Stimulated activated CD4-positive, alpha-beta T cell treated with anti-CD3 and anti-CD28 coated beads, Interleukin-2, amount 100 ng/mL, for 48 hours (primary cell): ENCODE measurements around the gene CSNK1G2.

Source experiments
- DNase-seq, 2 donors: peaks; one replicate each; pipeline ENCODE4 v3.0.0-alpha.2; 2020

Gene CSNK1G2

DNA sequence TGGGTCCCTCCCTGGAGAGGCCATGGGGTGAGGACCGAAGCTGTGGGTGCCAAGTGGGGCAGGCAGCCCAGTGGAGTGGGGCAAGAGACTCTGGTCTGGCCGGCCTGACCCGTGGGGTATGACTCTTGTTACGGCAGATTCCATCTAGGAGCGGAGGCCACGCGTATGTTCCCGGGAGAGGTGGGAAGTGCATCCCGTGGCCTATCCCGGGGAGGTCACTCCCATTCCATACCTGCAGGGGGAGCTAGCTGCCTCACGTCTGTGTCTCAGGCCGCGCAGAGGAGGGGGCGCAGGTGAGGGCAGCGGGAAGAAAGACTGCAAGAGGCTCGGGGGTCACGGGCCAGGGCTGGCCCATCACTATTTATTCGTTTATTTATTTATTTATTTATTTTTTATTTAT lies 4.9 kb downstream of the CSNK1G2 start:
- DNase-seq: no peak

DNA sequence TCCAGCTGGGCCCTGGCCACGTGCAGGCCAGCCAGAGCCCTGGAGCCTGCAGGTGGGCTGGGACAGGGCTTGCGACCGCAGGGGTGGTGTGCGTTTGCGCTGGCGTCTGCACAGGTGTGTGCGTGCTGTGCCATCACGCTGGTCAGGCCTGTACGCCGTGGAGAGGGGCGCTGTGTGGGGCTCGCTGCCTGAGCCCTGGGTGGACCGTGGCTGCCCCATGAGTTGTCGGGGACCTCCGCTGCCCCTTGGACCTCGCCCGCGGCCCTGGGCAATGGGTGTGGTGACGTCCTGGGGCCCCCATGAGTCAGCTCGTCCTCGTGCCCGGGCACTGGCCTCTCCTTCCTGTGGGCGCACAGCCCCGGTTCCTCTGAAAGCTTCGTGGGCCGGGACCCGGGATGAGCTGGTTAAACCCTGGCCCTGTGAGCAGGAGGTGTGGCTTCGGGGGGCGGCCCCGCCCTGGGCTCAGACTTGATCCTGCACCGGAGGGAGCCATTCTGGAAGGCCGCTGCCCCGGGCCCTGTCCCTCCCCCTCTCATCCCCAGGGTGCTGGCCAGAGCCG lies 6.8 kb downstream of the CSNK1G2 start:
- DNase-seq: no peak

DNA sequence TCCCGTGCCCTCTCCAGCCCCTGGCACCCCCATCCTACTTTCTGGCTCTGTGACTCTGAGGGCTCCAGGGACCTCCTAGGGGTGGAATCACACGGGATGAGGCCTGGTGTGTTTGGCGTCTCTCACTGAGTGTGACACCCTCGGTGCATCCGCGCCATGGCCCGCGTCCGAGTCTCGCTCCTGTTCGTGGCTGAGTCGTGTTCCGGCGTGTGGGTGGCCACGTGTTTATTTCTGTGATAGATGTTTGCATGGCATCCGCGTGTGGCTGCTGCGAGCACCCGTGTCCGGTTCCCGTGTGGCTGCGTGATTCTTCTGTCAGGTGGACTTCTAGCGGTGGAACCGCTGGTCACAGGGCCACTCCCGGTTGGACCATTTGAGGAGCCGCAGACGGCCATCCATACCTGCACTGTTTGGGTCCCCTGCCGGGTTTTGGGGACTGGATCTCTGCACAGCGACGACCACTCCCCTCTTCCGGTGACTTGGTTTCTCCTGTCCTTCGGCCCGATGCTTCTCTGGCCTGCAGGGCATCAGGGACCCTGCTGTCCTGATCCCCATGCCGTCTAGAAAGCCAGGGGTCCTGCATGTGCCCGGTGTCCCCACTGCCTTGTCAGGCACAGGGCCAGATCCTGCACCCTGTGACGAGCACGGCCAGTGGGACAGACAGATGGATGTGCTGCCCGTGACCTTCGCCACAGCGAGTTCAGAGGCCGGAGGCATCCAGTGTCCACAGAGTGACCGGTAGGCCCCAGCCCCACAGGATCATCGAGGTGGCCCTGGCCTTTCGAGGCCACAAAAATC lies 8.5 kb downstream of the CSNK1G2 start:
- DNase-seq: no peak

DNA sequence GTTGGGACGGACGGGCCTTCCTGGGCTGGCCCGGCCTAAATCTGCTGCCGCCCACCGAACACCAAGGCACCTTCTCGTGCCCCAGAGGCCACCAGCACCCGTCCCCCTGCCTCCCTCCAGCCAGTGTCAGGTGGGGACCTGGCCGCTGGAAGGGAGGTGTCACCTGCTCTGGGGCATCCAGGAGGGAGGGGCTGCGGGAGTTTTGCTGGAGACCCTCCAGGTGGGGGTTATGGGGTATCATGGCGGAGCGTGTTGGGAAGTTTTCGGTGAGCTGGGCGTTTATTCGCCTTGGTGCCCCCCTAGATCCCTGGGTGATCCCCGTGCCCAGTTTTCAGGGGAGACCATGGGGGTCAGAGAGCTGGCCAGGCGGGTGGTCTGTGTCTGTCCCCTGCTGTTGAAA lies 9.7 kb downstream of the CSNK1G2 start:
- DNase-seq: no peak

DNA sequence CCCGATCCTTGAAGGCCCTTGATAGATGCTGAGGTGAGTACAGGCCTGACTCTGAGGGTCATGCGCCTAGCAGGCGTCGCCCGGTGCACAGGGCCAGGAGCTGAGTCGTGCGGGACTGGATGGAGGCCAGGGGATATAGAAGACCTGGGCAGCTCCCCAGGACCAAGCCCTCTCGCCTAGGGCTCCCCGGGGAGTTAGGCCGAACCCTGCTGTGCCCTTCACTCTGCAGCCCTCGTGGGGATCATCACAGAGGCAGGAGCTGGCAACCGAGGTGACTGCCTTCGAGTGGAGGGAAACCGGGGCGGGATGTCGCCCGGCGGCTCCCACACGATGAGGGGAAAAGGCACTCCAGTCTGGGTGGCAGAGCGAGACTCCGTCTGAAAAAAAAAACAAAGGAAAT lies 11.7 kb downstream of the CSNK1G2 start:
- DNase-seq: no peak

DNA sequence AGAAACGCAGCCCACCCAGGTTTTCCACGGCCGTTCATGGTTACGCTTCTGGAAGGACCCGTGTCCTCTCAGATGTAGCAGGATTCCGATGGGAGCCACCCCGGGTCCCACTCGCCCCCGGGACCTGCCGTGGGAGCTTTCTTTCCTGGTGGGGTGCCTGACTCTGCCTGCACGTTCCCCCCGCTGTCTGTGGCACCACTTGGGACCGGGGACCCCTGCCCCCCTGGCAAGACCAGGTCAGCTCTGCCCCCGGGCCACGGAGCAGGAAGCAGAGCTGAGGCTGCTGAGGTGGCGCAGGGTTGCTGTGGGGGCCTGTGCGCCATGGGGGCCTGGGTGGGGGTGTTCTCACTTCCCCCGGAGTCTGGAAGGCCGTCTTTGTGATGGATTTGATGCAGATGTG lies 12.1 kb downstream of the CSNK1G2 start:
- no peak for DNase-seq

DNA sequence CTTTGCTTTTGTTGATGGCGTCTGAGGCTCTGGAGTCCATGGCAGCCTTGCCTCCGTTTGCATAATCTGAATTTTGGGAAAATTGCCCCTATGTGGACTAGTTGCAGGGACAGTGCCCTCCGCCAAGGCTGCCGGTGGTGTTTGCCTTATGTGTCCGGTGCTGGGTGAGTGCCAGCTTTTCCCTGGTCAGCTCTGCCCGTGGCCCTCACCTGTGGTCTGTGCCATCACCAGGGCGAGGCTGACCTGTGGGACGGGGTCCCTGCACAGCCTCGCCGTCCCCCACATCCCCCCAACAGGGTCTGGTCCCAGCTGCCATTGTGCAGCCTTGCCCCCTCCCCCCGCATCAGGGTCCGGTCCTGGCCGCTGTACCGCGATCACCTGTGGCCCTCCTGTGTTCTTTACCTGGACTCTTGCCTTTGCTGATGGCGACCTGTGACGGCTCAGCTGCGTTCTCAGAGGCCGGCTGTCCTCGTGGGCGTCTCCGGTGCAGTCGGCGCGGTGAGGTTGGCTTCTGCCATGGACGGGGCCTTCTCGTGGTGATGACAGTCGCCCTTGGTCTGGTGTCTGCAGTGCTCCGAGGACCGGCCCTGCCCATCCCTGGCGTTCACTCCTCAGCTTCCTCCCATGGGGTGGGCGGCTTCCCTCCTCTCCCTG lies 12.6 kb downstream of the CSNK1G2 start:
- DNase-seq: no peak

DNA sequence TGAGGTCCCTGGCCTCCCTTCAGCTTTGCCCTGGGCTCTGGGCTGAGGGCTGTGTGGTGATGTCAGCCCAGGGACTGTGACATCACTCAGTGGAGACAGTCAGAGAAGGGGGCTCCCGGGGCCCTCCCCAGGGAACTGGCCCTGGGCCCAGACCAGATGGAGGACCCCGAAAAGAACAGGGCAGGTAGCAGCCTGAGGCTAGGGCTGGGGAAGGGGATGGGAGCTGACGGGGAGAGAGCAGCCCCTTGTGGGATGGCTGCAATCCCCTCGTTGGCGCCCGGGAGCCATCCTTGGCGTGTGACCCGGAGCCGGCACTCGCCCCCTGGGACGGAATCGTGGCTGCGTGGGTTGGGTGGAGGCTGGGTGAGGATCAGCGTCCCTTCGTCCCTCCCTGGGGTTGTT lies 13.6 kb downstream of the CSNK1G2 start:
- DNase-seq: no peak

DNA sequence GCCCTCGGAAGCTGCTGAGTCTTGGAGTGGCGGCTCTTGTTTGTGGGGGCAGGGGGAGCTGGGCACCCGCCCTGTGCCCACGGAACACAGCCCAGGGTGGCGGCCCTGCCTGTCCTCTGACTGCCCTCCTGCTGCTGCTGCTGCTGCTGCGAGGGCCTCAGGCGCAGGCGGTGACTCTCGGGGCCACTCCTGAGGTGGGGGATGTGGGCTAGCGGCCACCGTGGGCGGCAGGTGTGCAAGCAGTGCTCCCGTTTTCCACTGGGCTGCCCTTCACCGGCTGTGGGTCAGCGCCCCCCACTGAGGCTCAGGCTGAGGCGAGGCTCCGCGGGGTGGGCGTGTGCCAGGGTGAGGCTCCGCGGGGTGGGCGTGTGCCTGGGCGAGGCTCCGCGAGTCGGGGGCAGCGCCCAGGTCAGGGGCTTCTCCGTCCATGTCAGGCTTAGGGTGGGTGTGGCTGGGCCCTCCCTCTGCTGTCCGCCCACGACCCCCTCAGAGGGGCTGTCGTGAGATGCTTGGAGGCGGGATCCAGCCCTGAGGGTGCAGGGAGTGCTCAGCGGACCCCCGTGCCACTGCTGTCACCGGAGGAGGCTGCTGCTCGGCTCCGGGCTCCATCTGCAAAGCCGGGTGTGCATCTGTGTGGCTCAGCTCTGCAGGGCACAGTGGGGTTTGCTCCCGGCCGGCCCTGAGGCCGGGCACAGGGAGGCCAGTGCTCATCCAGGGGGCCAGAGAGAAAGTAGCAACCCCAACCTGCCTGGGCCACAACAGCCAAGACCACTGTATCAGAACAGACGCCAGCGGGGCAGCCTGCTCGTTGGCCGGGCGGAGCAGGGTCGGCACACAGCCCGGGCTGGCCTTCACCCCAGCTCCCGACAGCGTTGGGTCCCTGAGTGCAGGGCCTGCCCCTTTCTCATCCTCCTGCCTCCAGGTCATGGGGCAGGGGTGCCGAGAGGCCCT lies 14.5 kb downstream of the CSNK1G2 start:
- no peak for DNase-seq

DNA sequence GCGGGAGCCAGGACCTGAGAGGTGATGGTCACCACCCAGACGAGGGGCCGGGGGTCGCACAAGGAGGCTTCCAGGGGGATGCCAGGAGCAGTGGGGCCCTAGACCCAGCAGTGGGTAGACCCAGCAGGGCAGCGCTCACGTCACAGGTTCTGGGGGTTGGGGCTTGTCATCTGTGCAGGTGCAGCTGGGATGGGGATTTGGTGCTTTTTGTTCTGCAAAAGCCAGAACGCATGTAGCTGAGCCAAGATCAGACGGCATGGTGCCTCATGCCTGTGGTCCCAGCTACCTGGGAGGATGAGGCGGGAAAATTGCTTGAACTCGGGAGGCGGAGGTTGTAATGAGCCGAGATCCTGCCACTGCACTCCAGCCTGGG lies 15.1 kb downstream of the CSNK1G2 start:
- DNase-seq: no peak

DNA sequence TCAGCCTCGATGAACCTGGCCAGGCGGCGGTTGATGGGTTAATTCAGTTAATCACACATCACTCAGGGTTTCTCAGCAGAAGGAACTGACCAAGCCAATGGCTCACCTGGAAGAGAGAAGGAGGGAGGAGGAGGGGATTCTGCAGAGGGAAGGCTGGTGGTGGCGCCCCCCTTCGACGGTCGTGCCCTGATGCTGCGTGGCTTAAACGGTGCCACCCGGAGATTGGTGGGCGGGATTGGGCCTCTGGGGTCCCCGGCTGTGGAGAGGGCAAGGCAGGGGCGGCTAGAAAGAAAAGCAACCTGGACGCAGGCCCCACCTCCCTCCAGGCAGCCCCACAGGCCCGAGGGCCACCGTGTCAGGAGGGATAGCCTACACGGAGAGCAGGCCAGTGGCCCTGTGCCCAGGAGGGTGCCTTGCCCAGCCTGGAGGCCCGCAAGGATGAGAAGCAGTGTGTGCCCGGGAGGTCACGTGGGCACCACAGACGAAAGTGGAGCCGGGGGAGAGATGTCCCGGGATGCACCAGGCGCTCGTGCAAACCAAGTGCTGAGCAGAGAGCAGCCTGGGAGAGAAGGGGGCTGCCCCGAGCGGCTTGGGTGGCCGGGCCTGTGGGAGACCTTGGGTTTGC lies 16.0 kb downstream of the CSNK1G2 start:
- DNase-seq: no peak

DNA sequence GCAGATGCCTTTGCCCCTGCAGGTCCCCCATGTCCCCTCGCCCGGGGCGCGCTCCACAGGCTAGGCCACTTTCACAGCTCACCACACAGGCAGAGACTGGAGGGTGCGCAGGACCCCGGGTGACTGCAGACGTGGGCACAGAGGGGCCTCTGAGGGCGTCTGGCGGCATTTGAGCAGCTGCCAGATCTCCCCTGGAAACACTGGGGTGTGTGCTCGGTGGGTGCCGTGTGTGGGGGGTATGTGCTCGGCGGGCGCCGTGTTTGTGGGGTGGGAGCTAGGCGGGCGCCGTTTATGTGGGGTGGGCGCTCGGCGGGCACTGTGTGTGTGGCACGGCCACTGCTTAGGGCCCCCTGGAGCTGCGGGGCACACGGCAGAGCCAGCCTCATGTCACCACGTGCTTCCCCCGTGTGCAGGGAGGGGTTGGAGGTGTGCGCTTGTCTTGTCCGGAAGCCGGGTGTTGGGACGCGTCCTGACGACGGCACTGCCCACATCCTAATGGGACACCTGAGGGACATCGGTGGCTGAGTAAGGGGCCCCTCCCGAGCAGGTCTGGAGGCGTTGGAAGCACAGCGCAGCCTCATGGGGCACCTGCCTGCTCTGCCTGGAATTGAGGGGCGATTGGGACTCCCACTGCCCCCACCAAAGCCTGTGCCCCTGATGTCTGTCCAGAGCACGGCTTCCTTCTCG lies 16.7 kb downstream of the CSNK1G2 start:
- no peak for DNase-seq

DNA sequence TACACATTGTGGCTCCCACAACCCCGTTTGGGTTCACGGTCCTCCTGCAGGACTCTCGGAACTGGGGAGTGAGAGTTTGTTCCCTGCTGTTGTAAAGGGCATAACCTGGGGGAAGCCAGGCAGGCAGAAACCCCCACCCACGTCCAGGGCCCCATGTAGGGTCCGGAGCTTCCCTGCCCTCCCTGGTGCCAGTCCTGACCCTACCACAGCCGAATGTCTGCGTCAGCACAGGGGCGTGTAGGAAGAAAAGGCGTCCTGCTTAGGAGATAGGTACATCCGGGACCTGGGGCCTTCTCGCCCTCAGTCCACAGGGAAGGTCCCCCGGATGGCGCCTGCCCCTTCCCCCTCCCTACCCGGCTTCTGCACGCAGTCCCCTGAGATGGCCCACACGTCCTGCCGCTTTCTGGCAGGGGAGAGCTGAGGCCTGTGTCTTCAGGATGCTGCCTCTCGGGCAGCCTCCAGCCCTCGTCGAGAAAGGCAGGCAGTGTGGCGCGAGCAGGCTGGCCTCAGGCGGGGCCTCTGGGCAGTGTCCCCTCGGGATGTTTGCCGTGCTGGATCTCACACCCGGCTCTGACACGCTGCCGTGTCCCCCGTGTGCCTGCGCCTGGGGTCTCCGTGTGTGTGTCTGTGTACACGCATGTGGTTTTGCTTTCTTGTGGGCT lies 19.1 kb downstream of the CSNK1G2 start:
- no peak for DNase-seq

DNA sequence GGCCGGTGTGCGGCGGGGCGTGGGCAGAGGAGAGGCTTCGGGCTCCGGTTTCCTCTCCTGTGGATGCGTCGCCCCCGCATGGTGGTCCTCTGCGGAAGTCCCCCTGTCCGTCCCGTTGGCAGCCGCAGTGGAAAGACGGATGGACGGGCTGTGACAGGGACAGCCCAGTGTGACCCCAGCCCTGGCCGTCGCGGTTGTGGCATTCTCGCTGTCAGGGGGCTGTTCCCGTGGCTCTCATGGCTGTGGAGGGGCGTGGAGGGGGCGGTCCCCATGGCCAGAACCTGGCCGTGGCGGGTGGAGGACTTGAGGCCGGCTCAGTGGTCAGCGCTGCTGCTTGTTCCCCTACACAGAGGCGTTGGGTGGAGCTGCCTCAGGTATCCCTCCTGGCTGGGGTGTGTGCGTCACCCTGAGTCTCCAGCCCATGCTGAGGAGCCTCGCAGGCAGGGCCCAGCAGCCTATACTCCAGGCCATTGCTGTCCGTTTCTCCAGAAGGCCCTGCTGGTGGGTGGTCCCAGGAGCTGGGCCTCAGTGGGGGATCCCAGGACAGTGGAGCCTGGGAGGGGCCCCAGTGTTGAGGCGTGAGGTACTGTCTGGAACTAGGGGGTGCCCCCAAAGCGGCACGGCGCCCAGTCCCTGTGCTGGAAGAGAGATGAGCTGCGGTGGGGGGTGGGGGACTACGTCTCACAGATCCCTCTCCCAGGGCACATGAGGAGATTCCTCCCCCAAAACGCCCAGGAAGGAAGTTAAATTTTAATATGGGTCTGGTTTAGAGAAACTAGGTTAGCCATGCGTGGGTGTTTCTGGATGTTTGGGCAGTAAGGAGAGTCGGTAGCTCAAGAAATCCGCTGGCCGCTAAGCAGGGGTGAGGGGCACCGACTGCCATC lies 20.3 kb downstream of the CSNK1G2 start:
- no peak for DNase-seq

DNA sequence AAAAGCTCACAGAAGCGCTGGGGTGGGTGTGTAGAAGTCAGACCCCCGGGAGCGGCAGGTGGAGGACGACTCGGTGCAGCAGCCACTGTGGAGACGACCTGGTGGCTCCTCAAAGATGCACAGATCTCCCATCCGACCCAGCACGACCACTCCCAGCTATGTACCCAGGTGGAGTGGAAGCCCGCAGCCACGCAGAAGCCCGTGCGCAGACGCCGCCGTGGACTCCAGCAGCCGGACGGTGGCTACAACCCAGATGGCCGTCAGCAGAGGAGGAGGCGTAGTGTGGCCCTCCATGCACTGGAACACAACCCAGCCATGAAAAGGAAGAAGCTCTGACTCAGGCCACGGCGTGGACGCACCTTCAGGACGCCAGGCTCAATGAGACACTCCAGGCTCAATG lies 21.7 kb downstream of the CSNK1G2 start:
- no peak for DNase-seq

DNA sequence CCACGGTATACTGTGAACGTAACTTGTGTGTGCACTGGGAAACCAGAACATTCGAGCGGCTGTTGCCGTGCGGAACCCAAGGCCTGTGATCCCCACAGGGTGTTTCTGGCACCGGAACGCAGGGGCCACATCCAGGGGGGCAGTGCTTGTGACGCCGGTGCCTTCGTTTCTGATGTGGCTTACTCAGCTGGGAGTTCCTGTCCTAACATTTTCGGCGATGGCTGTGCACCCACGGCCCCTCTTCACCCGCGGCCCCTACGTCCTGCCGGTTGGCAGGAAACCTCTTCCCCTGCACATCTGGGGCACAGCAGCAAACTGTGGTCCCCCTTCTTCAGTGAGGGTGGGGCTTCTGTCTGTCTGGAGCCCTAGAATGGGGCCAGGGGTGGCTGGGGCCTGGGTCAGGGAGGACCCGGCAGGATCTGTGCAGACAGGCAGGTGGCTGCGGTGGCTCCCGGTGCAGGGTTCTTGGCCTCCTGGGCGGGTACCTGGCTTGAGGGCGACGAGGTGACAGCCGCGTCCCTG lies 26.2 kb downstream of the CSNK1G2 start:
- DNase-seq: no peak

DNA sequence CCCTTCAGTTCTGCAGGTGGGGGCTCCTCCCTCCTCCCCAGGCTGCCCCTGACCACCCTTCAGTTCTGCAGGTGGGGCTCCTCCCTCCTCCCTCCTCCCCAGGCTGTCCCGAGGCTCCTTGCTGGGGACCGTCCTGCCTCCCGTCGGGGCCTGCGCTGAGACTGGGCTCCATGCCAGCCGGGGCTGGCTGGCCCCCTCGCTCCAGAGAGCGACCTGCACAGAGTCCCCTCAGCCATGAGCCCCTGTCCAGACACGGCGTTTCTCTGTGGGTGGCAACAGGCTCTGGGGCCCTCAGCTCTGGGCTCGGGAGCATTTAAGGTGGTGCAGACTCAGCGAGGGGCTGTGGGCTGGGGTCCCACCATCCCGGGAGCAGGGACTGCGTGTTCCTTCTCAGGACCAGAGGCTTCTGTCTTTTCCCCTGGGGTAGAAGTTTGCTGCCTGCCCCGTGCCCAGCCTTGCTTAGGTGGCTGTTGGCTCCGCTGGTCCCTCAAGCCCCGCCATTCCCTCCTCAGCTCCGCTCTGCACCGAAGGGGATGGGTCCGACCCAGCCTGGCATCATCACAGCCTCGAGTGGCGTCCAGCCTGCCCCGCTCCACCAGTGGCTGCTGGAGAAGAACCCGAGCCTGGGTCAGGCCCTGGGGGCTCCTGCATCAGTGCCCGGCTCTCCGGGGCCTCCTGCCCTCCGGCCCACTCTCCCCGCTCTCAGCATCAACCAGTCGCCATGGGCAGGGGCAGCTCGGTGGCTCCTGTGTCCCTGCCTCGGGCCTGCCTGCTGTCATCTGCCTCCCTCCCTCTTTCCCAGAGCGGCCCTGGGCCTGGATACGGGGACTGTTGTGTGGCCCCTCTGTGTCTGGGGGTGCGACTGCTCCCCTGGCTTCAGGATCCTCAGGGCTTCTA lies 27.6 kb downstream of the CSNK1G2 start:
- DNase-seq: no peak

DNA sequence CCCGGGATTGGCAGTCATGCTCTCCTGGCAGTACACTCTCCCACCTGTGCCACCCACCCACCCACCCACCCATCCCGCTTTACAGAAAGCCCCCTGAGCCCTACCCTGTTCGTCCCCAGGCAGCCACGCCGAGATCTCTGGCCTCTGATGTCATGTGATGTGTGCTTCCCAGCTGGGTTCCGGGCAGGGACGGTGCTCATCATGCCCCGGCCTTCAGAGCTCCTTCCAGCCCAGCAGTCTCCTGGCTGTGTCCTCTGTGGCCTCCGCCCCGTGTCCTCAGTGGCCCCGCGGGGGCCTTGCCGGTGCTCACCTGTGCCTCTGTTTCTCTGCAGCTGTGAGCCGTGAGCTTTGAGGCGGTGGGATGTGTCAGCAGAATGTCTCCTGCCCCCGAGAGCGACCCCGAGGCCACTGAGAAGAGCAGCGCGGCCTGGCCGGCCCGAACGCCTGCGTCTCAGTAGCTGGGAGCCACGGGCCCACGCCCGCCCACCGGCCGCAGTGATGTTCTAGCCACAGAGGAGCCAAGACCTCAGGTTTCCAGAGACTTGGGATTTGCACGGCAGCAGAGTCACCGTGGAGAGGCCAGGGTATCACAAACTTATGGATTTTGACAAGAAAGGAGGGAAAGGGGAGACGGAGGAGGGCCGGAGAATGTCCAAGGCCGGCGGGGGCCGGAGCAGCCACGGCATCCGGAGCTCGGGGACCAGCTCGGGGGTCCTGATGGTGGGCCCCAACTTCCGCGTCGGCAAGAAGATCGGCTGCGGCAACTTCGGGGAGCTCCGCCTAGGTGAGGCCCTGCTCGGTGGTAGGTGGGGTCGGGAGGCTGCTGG lies 28.4 kb downstream of the CSNK1G2 start:
- no peak for DNase-seq
